Mesenchymal stem cell (in vitro differentiated cells and primary cell): Measurements from ENCODE around the gene PDZRN3.

Source experiments
- DNase-seq: peaks from one replicate; pipeline ENCODE4 v3.0.0-alpha.2; 2013
- H2AFZ ChIP-seq: one replicate; pipeline ENCODE4 v1.6.1; 2013; ENCODE audit warnings: low read depth, mild to moderate bottlenecking, control low read depth, inconsistent platforms, low read length, moderate library complexity
- H2AK5ac ChIP-seq: 2 replicates; pipeline ENCODE4 v1.6.1; 2013; ENCODE audit warnings: low read length, moderate library complexity, mild to moderate bottlenecking, inconsistent platforms; ENCODE audit not compliant: severe bottlenecking
- H2BK120ac ChIP-seq: one replicate; pipeline ENCODE4 v1.6.1; 2013; ENCODE audit warnings: low read depth, mild to moderate bottlenecking, inconsistent platforms, low read length, moderate library complexity
- H2BK12ac ChIP-seq, 2 experiments: one replicate each; pipeline ENCODE4 v1.6.1; 2013; ENCODE audit warnings: inconsistent platforms in 2 of 2, low read length in 2 of 2, mild to moderate bottlenecking in 2 of 2, moderate library complexity in 2 of 2, control low read depth in 1 of 2
- H2BK15ac ChIP-seq: one replicate; pipeline ENCODE4 v1.6.1; 2013; ENCODE audit warnings: mild to moderate bottlenecking, low read depth, inconsistent platforms; ENCODE audit not compliant: poor library complexity, severe bottlenecking
- H2BK5ac ChIP-seq: 2 replicates; pipeline ENCODE4 v1.6.1; 2013; ENCODE audit warnings: low read depth, mild to moderate bottlenecking, low read length, control low read depth, inconsistent platforms; ENCODE audit not compliant: poor library complexity, severe bottlenecking
- H3K14ac ChIP-seq, 2 experiments: one replicate each; pipeline ENCODE4 v1.6.1; 2013; ENCODE audit warnings: inconsistent platforms in 2 of 2, low read length in 2 of 2, control low read depth in 1 of 2, mild to moderate bottlenecking in 1 of 2, moderate library complexity in 1 of 2
- H3K18ac ChIP-seq, 2 experiments: one replicate each; pipeline ENCODE4 v1.6.1; 2013; ENCODE audit warnings: inconsistent platforms in 2 of 2, low read length in 2 of 2, control low read depth in 1 of 2, low read depth in 1 of 2, mild to moderate bottlenecking in 1 of 2
- H3K23ac ChIP-seq, 2 experiments: one replicate each; pipeline ENCODE4 v1.6.1; 2013; ENCODE audit warnings: inconsistent platforms in 2 of 2, low read length in 2 of 2, mild to moderate bottlenecking in 2 of 2, moderate library complexity in 2 of 2, control low read depth in 1 of 2
- H3K27ac ChIP-seq: 2 replicates; pipeline ENCODE4 v1.5.1; 2013; ENCODE audit warnings: mild to moderate bottlenecking, moderate library complexity, low read length, control low read depth, inconsistent platforms; ENCODE audit not compliant: poor library complexity, severe bottlenecking
- H3K27me3 ChIP-seq, 2 experiments: 2 replicates each; pipeline versions ENCODE4 v1.6.1 to v1.7.0; 2013; ENCODE audit warnings: low read length in 2 of 2, mild to moderate bottlenecking in 2 of 2, moderate library complexity in 2 of 2, control low read depth in 1 of 2, inconsistent platforms in 1 of 2; ENCODE audit not compliant: control insufficient read depth in 1 of 2, insufficient read depth in 1 of 2
- H3K36me3 ChIP-seq, 2 experiments: 2 replicates each; pipeline versions ENCODE4 v1.6.1 to v1.7.0; 2013; ENCODE audit warnings: low read length in 2 of 2, control low read depth in 1 of 2, inconsistent platforms in 1 of 2, low read depth in 1 of 2, mild to moderate bottlenecking in 1 of 2; ENCODE audit not compliant: insufficient read depth in 2 of 2, control insufficient read depth in 1 of 2
- H3K4ac ChIP-seq, 2 experiments: one replicate each; pipeline ENCODE4 v1.6.1; 2013; ENCODE audit warnings: inconsistent platforms in 2 of 2, low read length in 2 of 2, mild to moderate bottlenecking in 2 of 2, moderate library complexity in 2 of 2, control low read depth in 1 of 2, low read depth in 1 of 2
- H3K4me1 ChIP-seq: 2 replicates; pipeline ENCODE4 v1.6.1; 2013; ENCODE audit warnings: low read depth, low read length, control low read depth; ENCODE audit not compliant: control insufficient read depth, insufficient read depth
- H3K4me2 ChIP-seq: 2 replicates; pipeline ENCODE4 v1.6.1; 2013; ENCODE audit warnings: low read length, mild to moderate bottlenecking, inconsistent platforms; ENCODE audit not compliant: poor library complexity, severe bottlenecking
- H3K4me3 ChIP-seq, 2 experiments: 2 replicates each; pipeline versions ENCODE4 v1.5.1 to v1.7.0; 2013; ENCODE audit warnings: low read length in 2 of 2, mild to moderate bottlenecking in 2 of 2, control low read depth in 1 of 2, low read depth in 1 of 2; ENCODE audit not compliant: insufficient read depth in 1 of 2
- H3K79me1 ChIP-seq: replicated peaks from 2 replicates; pipeline ENCODE4 v1.6.1; 2013; ENCODE audit warnings: mild to moderate bottlenecking, control low read depth, low read length, inconsistent platforms; ENCODE audit not compliant: poor library complexity, severe bottlenecking
- H3K9ac ChIP-seq: 2 replicates; pipeline ENCODE4 v1.7.0; 2013; ENCODE audit warnings: mild to moderate bottlenecking, low read length, moderate library complexity
- H3K9me3 ChIP-seq: 2 replicates; pipeline ENCODE4 v1.7.0; 2013; ENCODE audit warnings: mild to moderate bottlenecking, low read length; ENCODE audit not compliant: control insufficient read depth
- H4K8ac ChIP-seq: one replicate; pipeline ENCODE4 v1.6.1; 2013; ENCODE audit warnings: inconsistent platforms, mild to moderate bottlenecking, low read length, moderate library complexity
- H4K91ac ChIP-seq: one replicate; pipeline ENCODE4 v1.6.1; 2013; ENCODE audit warnings: mild to moderate bottlenecking, low read length, inconsistent platforms
- WGBS: methylation state at CpG from one replicate; pipeline ENCODE4 v1.1.7; 2013; ENCODE audit warnings: mixed read lengths; 5-methylcytosine and 5-hydroxymethylcytosine counted together

PDZRN3 gene

DNA sequence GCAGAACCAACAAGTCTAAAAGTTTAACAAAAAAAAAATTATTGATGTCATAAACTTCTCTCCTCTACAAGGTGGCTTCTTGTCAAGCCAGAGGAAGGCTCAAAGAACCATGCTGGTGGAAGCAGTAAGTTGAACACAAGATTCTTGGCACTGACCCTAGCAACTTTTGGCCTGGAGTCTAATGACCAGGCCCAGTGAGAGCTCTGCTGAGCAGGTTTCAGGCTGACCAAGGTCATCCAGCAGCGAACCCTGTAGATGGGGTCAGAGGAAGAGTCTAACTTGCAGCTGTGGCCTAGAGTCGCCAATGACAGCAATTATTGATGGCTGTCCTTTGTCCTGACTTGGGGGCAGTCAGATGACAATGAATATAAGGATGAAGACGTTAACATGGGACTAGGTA is 43.1 kb upstream of the PDZRN3 start:
- no peak overlapping the region for H3K4ac ChIP-seq
- no peak overlapping the region for H2BK120ac ChIP-seq
- no peak overlapping the region for H3K4me2 ChIP-seq
- H2AFZ ChIP-seq = no peak overlapping the region
- no peak for DNase-seq
- H3K27me3 ChIP-seq = no peaks in the 10 kb centered on the region
- H3K4me3 ChIP-seq = no peak overlapping the region
- H3K27ac ChIP-seq = no peak overlapping the region
- WGBS = 71% methylated on average over 3 of the region's 3 CpGs
- H4K8ac ChIP-seq = no peak overlapping the region
- no peak overlapping the region for H2BK5ac ChIP-seq
- no peaks in the 10 kb centered on the region for H3K4me1 ChIP-seq
- no peak overlapping the region for H2BK12ac ChIP-seq
- no peak overlapping the region for H3K14ac ChIP-seq
- no peak overlapping the region for H4K91ac ChIP-seq
- H3K9me3 ChIP-seq = no peaks in the 10 kb centered on the region
- no peak overlapping the region for H2AK5ac ChIP-seq
- H3K23ac ChIP-seq = no peak overlapping the region
- H3K18ac ChIP-seq = no peak overlapping the region
- H3K36me3 ChIP-seq = no peaks in the 10 kb centered on the region
- H2BK15ac ChIP-seq = no peak overlapping the region
- no peak overlapping the region for H3K9ac ChIP-seq
- no peaks in the 10 kb centered on the region for H3K79me1 ChIP-seq

DNA sequence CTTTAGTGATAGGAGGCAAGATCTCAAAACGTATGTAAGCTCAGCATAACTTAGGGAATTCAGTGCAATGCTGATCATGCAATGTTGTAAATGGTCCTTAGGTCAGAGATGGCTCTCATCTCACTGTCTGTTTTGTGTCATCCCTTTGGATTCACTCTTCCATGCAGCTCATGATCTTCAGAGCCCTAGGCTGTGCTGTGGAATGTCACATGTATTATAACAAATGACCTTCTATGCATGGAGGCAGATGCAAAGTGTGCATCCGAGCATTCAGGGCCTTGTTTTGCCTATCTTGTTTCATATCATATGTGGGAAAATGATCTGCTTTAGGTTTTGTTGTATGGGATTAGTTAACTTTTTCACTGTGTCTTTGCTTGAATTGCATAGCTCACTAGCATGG is 40.5 kb upstream of the PDZRN3 start:
- no peak for DNase-seq
- WGBS = 48% methylated on average over 2 of the region's 2 CpGs
- no peaks in the 10 kb centered on the region for H3K27me3 ChIP-seq

DNA sequence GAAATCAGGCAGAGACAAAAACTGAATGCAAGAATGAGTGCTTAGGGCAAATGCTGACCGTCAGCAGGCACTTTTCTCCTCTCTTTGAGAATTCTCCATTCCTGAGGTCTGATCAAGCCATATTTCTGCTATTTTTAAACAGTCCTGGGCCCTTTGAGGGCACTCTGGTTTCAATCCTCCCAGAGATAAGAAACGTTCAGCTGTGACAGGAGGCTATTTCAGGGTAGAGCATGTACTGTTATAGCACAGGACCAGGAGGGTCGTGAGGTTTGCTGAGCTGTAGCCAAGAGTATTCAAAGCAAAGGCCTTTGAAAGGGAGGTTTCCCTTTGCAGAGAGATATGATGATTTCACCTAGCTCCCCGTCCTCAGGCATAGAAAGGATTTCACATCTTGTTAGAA is 39.6 kb upstream of the PDZRN3 start:
- no peak overlapping the region for H3K23ac ChIP-seq
- no peaks in the 10 kb centered on the region for H3K27me3 ChIP-seq
- no peak overlapping the region for H2AK5ac ChIP-seq
- no peaks in the 10 kb centered on the region for H3K36me3 ChIP-seq
- no peaks in the 10 kb centered on the region for H3K9me3 ChIP-seq
- 45% methylated on average over 3 of the region's 4 CpGs for WGBS
- no peak overlapping the region for H3K4me3 ChIP-seq
- H2BK12ac ChIP-seq = no peak overlapping the region
- H4K8ac ChIP-seq = no peak overlapping the region
- H2BK5ac ChIP-seq = no peak overlapping the region
- no peak for DNase-seq
- no peaks in the 10 kb centered on the region for H3K4me1 ChIP-seq
- H4K91ac ChIP-seq = no peak overlapping the region
- no peak overlapping the region for H3K4ac ChIP-seq
- H3K27ac ChIP-seq = no peak overlapping the region
- no peak overlapping the region for H3K4me2 ChIP-seq
- no peak overlapping the region for H3K14ac ChIP-seq
- no peak overlapping the region for H3K18ac ChIP-seq
- H3K9ac ChIP-seq = no peak overlapping the region
- H2BK120ac ChIP-seq = no peak overlapping the region
- H2BK15ac ChIP-seq = no peak overlapping the region
- no peak overlapping the region for H2AFZ ChIP-seq
- no peaks in the 10 kb centered on the region for H3K79me1 ChIP-seq

More for the DNA sequence above, 40.5 kb upstream of the PDZRN3 start:
- H2AK5ac ChIP-seq = no peak overlapping the region
- H3K9ac ChIP-seq = no peak overlapping the region
- no peak overlapping the region for H3K23ac ChIP-seq
- H3K36me3 ChIP-seq = no peaks in the 10 kb centered on the region
- no peak overlapping the region for H3K4me3 ChIP-seq
- H3K9me3 ChIP-seq = no peaks in the 10 kb centered on the region
- H3K79me1 ChIP-seq = no peaks in the 10 kb centered on the region
- H2BK12ac ChIP-seq = no peak overlapping the region
- no peak overlapping the region for H4K8ac ChIP-seq
- H3K18ac ChIP-seq = no peak overlapping the region
- H2BK120ac ChIP-seq = no peak overlapping the region
- H4K91ac ChIP-seq = no peak overlapping the region
- no peak overlapping the region for H2BK15ac ChIP-seq
- no peak overlapping the region for H3K14ac ChIP-seq
- H2AFZ ChIP-seq = no peak overlapping the region
- no peak overlapping the region for H2BK5ac ChIP-seq
- no peak overlapping the region for H3K4ac ChIP-seq
- H3K27ac ChIP-seq = no peak overlapping the region
- no peaks in the 10 kb centered on the region for H3K4me1 ChIP-seq
- no peak overlapping the region for H3K4me2 ChIP-seq

DNA sequence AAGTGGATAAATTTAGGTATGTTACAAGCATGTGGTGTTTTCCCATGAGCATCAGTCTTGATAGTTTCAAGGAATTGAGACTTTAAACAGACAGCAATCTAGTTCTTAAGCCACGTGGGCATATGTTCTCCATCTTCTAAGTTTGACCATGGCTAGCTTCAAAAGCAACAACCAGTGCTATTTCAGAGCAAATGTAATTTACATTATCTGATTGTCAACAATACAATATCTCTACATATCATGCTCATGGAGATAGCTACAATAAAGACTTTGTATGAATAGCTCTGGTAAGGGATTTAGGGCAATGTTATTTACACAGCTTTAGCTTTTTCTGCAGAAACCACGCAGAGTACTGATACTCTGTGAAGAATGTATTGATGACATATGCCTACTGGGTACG is 38.8 kb upstream of the PDZRN3 start:
- Histone ChIP-seq H3K27me3 (no peaks in the 10 kb centered on the region), H3K9ac (no peak overlapping the region), H3K18ac (no peak overlapping the region), H2BK15ac (no peak overlapping the region), H3K4me2 (no peak overlapping the region), H3K14ac (no peak overlapping the region), H3K79me1 (no peaks in the 10 kb centered on the region), H2AFZ (no peak overlapping the region), H3K27ac (no peak overlapping the region), H2BK120ac (no peak overlapping the region), H3K9me3 (no peaks in the 10 kb centered on the region), H2BK12ac (no peak overlapping the region), H3K4ac (no peak overlapping the region), H4K8ac (no peak overlapping the region), H2BK5ac (no peak overlapping the region), H2AK5ac (no peak overlapping the region), H4K91ac (no peak overlapping the region), H3K4me3 (no peak overlapping the region), H3K36me3 (no peaks in the 10 kb centered on the region), H3K23ac (no peak overlapping the region), H3K4me1 (no peaks in the 10 kb centered on the region)
- no peak for DNase-seq
- WGBS = 67% methylated on average over 1 of the region's 3 CpGs
